Measurements from ENCODE around the gene ASB6. TPM values are rescaled to one million over a fixed set of nuclear protein-coding genes. Genes with fewer than 3 reads are reported as not detected.

The ASB6 gene
- total and polyA plus RNA-seq, 2 of the 13 experiments (the other 11 are each of a cell fraction or from before 2014, with no cell fraction given), result 8.2 to 8.4 TPM

DNA sequence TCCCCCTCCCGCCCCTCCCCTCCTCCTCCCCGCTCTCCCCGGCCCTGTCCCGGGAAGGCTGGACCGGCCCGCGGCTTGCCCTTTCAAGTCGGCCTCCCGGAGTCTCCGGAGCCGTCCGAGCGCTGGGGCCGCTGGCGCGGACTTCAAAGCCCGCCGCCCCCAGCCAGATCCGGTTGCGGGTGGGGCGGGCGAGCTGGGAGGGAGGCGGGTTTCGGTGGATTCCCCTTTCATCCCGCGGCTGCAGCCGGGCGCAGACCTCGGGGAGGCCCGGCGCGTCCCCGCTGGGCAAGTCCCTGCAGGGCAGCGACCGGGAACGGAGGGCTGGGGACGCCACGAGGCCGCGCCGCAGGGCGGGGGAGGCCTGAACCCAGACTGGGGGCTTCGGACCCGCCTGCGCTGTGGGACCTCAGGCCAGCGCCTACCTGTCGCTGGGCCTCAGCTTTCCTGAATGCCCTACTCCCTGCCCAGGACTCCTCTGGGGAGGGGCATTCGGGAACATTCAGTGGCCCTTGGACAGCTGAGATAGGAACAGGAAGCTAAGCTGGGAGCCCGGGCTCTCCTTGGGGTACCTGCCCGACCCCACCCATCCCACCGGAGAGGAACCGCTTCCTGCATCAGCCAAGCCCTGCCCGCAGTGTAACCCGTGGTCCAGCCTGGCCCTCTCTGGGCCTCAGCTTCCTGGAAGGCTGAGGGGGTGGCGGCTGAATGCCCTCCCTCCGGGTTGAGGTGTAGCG is 44.4 kb downstream of the ASB6 start (continued):
- TF ChIP-seq, protein P1, sequence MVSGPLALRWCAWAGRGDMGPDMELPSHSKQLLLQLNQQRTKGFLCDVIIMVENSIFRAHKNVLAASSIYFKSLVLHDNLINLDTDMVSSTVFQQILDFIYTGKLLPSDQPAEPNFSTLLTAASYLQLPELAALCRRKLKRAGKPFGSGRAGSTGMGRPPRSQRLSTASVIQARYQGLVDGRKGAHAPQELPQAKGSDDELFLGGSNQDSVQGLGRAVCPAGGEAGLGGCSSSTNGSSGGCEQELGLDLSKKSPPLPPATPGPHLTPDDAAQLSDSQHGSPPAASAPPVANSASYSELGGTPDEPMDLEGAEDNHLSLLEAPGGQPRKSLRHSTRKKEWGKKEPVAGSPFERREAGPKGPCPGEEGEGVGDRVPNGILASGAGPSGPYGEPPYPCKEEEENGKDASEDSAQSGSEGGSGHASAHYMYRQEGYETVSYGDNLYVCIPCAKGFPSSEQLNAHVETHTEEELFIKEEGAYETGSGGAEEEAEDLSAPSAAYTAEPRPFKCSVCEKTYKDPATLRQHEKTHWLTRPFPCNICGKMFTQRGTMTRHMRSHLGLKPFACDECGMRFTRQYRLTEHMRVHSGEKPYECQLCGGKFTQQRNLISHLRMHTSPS (CRISPR knock-in tag; IDR thresholded peaks at IDR 0.05; ENCODE audit: low read depth), result no peak
- TF ChIP-seq ZKSCAN5 (CRISPR knock-in tag; IDR thresholded peaks at IDR 0.05), result no peak
- peak; percentile 80; the same call in 1 of the 2 replicates for TF ChIP-seq KDM5B (CRISPR knock-in tag; IDR thresholded peaks at IDR 0.05; ENCODE audit: borderline replicate concordance)
- 0 out of 2 replicates have a peak, but pooled peaks have one; percentile 47 for TF ChIP-seq PRMT3 (CRISPR knock-in tag; IDR thresholded peaks at IDR 0.05; ENCODE audit: borderline replicate concordance, low read depth)
- TF ChIP-seq, protein P2, sequence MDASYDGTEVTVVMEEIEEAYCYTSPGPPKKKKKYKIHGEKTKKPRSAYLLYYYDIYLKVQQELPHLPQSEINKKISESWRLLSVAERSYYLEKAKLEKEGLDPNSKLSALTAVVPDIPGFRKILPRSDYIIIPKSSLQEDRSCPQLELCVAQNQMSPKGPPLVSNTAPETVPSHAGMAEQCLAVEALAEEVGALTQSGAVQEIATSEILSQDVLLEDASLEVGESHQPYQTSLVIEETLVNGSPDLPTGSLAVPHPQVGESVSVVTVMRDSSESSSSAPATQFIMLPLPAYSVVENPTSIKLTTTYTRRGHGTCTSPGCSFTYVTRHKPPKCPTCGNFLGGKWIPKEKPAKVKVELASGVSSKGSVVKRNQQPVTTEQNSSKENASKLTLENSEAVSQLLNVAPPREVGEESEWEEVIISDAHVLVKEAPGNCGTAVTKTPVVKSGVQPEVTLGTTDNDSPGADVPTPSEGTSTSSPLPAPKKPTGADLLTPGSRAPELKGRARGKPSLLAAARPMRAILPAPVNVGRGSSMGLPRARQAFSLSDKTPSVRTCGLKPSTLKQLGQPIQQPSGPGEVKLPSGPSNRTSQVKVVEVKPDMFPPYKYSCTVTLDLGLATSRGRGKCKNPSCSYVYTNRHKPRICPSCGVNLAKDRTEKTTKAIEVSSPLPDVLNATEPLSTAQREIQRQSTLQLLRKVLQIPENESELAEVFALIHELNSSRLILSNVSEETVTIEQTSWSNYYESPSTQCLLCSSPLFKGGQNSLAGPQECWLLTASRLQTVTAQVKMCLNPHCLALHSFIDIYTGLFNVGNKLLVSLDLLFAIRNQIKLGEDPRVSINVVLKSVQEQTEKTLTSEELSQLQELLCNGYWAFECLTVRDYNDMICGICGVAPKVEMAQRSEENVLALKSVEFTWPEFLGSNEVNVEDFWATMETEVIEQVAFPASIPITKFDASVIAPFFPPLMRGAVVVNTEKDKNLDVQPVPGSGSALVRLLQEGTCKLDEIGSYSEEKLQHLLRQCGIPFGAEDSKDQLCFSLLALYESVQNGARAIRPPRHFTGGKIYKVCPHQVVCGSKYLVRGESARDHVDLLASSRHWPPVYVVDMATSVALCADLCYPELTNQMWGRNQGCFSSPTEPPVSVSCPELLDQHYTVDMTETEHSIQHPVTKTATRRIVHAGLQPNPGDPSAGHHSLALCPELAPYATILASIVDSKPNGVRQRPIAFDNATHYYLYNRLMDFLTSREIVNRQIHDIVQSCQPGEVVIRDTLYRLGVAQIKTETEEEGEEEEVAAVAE (CRISPR knock-in tag; IDR thresholded peaks at IDR 0.05; ENCODE audit: borderline replicate concordance), result no peak
- TF ChIP-seq, protein P3, sequence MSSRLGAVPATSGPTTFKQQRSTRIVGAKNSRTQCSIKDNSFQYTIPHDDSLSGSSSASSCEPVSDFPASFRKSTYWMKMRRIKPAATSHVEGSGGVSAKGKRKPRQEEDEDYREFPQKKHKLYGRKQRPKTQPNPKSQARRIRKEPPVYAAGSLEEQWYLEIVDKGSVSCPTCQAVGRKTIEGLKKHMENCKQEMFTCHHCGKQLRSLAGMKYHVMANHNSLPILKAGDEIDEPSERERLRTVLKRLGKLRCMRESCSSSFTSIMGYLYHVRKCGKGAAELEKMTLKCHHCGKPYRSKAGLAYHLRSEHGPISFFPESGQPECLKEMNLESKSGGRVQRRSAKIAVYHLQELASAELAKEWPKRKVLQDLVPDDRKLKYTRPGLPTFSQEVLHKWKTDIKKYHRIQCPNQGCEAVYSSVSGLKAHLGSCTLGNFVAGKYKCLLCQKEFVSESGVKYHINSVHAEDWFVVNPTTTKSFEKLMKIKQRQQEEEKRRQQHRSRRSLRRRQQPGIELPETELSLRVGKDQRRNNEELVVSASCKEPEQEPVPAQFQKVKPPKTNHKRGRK (CRISPR knock-in tag; IDR thresholded peaks at IDR 0.05), result no peak
- no peak for TF ChIP-seq ZSCAN22 (CRISPR knock-in tag; IDR thresholded peaks at IDR 0.05)
- TF ChIP-seq, protein P4, sequence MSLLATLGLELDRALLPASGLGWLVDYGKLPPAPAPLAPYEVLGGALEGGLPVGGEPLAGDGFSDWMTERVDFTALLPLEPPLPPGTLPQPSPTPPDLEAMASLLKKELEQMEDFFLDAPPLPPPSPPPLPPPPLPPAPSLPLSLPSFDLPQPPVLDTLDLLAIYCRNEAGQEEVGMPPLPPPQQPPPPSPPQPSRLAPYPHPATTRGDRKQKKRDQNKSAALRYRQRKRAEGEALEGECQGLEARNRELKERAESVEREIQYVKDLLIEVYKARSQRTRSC (CRISPR knock-in tag; IDR thresholded peaks at IDR 0.05; ENCODE audit: low read depth), result no peak
- TF ChIP-seq, protein P5, sequence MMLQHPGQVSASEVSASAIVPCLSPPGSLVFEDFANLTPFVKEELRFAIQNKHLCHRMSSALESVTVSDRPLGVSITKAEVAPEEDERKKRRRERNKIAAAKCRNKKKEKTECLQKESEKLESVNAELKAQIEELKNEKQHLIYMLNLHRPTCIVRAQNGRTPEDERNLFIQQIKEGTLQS (CRISPR knock-in tag; IDR thresholded peaks at IDR 0.05), result peak; percentile 21; the same call in 1 of the 2 replicates
- TF ChIP-seq BRCA1 (CRISPR knock-in tag; IDR thresholded peaks at IDR 0.05), result no peak; the same call in 1 of the 2 replicates
- TF ChIP-seq KDM6A (CRISPR knock-in tag; IDR thresholded peaks at IDR 0.05; ENCODE audit: low read depth), result no peak; the same call in 1 of the 2 replicates
- peak; percentile 81 for TF ChIP-seq NFKBIZ (CRISPR knock-in tag; IDR thresholded peaks at IDR 0.05)
- TF ChIP-seq, protein P6, sequence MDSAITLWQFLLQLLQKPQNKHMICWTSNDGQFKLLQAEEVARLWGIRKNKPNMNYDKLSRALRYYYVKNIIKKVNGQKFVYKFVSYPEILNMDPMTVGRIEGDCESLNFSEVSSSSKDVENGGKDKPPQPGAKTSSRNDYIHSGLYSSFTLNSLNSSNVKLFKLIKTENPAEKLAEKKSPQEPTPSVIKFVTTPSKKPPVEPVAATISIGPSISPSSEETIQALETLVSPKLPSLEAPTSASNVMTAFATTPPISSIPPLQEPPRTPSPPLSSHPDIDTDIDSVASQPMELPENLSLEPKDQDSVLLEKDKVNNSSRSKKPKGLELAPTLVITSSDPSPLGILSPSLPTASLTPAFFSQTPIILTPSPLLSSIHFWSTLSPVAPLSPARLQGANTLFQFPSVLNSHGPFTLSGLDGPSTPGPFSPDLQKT (CRISPR knock-in tag; IDR thresholded peaks at IDR 0.05; ENCODE audit: borderline replicate concordance), result 0 out of 2 replicates have a peak, but pooled peaks have one; percentile 38
- TF ChIP-seq ZNF577 (CRISPR knock-in tag; IDR thresholded peaks at IDR 0.05; ENCODE audit: borderline replicate concordance, low read depth), result 0 out of 2 replicates have a peak, but pooled peaks have one; percentile 62
- TF ChIP-seq, protein P7, sequence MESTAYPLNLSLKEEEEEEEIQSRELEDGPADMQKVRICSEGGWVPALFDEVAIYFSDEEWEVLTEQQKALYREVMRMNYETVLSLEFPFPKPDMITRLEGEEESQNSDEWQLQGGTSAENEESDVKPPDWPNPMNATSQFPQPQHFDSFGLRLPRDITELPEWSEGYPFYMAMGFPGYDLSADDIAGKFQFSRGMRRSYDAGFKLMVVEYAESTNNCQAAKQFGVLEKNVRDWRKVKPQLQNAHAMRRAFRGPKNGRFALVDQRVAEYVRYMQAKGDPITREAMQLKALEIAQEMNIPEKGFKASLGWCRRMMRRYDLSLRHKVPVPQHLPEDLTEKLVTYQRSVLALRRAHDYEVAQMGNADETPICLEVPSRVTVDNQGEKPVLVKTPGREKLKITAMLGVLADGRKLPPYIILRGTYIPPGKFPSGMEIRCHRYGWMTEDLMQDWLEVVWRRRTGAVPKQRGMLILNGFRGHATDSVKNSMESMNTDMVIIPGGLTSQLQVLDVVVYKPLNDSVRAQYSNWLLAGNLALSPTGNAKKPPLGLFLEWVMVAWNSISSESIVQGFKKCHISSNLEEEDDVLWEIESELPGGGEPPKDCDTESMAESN (CRISPR knock-in tag; conservative IDR thresholded peaks at IDR 0.05), result no peak; the same call in 1 of the 2 replicates
